Stimulated activated CD4-positive, alpha-beta T cell treated with anti-CD3 and anti-CD28 coated beads, Interleukin-4, amount 100 ng/mL, for 1 hour (primary cell): ENCODE results near the gene GCNT3.

Experiments used
- DNase-seq: peaks from one replicate; pipeline ENCODE4 v3.0.0-alpha.2; 2020

GCNT3 gene, protein sequence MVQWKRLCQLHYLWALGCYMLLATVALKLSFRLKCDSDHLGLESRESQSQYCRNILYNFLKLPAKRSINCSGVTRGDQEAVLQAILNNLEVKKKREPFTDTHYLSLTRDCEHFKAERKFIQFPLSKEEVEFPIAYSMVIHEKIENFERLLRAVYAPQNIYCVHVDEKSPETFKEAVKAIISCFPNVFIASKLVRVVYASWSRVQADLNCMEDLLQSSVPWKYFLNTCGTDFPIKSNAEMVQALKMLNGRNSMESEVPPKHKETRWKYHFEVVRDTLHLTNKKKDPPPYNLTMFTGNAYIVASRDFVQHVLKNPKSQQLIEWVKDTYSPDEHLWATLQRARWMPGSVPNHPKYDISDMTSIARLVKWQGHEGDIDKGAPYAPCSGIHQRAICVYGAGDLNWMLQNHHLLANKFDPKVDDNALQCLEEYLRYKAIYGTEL

GRCh38 chr15:59611276-59612260, at the start of gene GCNT3:
Gene GCNT3, plus strand, starts transcription at chr15:59611783. Its CDS starts 6,456 bp downstream, at chr15:59618239.
- no peak for DNase-seq

DNA sequence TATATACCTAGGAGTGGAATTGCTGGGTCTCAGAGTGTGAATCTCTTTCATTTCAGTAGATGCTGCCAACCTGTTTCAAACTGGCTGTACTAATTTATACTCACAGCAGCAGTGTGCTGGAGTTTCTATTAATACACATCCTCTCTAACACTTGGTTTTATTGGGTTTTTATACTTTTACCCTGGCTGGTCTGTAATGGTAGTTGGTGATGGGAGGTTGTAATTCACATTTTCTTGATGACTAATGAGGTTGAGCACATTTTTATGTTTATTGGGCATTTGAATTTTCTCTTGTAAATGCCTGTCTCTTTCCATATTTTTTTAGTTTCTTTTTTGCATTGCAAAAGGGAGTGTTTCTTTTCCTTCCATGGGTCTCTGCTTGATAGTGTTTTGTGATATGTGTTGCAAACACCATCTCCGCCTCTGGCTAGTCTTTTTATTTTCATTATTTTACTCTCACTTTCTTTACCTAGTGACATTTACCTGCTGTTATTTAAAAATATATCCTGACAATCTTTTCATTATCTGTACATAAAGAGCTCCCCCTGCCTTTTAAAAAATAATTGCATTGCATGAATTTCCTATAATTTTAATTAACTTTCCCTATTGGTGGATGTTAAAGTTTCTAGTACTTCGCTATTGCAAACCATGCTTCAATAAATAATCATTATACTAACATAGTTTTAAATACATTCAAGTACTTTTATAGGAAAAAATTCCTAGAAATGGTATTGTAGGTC, 49.0 kb upstream of the GCNT3 start:
- no peak for DNase-seq

DNA sequence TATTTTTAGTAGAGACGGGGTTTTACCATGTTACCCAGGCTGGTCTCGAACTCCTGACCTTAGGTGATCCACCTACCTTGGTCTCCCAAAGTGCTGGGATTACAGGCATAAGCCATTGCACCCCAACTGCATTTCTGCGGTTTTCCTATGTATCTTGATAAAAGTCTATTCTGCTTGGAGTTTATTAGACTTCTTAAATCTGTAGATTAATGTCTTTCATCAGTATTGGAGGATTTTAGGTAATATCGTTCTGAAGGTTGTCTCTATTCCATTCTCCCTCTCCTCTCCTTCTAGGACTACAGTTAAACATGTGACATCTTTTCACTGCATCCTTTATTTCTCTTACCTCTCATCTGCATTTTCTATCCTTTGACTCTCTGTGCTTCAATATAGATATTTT, 46.3 kb upstream of the GCNT3 start:
- no peak for DNase-seq

GRCh38 chr15:59567324-59567723, 44.3 kb upstream of the GCNT3 start:
- no peak for DNase-seq

GRCh38 chr15:59569477-59569876, 42.1 kb upstream of the GCNT3 start:
- DNase-seq: no peak

DNA sequence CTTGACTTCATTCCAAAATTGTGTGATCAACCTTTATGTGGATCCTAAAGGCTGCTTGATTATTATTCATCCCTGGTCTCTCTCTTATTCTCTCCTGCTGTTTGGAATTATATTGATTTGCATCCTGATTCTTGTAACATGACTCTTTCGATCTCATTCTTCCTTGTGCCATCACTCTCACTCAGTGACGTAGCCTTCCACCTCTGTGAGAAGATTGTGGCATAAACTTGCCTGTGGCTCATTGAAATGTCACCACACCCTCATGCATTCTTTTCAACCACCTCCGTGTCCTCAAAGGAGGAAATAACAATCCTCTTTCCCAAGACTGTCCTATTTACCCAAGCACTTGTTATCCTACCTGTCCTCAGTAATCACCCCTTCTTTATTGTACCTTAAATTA, 41.3 kb upstream of the GCNT3 start:
- DNase-seq: no peak

- no peak for DNase-seq
Observed at GRCh38 chr15:59571606-59572005, 40.0 kb upstream of the GCNT3 start.

DNA sequence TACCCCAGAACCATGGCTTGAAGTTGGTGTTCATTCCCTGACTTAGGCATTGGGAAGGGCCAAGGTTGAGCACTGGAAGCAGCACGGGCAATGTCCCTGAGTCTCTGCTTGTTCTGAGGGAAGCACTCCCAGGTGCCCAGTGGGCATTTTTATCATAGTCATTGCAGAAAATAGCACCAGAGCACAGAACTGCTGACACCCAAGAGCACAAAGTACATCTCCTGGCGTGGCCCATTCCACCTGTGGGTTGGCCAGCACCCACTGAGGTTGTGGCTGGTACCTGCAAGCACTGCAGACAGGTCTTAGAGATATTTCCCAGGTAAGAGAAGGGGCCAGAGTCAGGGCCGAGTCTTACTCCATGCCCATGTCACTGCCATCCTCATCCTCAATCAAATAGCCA, 28.5 kb upstream of the GCNT3 start:
- DNase-seq: no peak

DNA sequence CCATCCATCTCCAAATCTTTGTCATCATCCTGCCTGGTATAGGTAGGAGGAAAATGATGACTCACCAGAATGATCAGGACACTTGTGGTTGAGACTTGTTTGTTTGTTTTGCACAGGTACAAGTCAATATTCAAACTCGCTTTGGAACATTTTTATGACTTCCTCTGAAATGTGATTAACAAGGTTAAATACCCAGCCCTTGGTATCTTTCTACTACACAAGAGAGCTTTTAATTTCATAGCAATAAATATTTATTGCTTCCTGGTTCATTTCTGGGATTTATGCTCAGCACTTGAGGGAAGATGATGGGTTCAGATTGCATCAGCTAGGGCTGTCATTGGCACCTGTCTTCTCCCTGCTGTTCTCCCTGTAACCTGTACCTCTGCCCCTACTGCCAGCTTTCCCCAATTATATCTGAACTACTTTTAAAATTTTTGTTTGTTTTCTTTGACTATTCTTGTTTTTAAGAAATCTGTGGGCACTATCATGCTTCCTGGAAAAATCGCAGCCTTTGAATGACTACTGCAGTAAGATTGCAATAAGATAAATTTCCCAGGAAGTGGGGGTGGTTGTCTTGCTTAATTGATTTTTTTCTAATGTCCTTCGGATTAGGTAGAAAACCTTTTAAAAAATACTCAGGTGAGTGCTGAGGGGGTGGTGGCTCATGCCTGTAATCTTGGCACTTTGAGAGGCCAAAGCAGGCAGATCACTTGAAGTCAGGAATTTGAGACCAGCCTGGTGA, 24.3 kb upstream of the GCNT3 start:
- DNase-seq: no peak

DNA sequence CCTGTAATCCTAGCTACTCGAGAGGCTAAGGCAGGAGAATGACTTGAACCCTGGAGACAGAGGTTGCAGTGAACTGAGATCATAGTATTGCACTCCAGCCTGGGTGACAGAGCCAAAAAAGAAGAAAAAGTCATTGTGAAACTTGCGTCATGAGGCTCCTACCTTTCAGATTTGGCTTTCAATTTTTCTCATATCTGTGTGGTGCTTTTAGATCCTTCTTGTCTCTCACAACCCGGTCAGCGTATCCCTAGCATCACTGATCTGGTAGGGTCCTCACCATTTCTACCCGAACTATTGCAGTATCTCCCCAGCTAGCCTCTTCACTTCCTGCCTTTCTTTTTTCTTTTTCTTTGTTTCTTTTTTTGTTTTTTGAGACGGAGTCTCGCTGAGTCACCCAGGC, 21.6 kb upstream of the GCNT3 start:
- DNase-seq: no peak

- no peak for DNase-seq
Observed at GRCh38 chr15:59591356-59591755, 20.2 kb upstream of the GCNT3 start.

GRCh38 chr15:59594493-59594942, 17.1 kb upstream of the GCNT3 start:
- DNase-seq: no peak

- no peak for DNase-seq
Observed at GRCh38 chr15:59594991-59595390, 16.6 kb upstream of the GCNT3 start.

DNA sequence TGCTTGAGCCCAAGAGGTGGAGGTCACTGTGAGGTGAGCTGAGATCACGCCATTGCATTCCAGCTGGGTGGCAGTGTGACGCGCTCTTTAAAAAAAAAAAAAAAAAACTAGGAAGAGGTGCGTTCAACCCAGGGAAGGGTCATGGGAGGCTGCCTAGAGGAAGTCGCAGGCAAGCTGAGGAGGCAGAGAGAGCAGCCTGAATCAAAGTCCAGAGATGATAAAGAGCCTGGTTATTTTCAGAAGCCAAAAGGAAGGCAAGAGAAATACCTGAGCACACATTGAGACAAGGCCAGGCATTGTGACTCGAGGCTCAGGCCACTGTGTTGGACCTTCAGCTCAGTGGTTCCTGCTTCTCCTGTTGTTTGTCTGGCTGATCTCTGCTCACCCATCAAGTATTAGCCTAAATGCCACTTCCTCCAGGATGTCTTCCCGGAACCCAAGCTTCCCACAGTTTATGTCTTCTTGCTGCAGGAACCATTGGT, 16.1 kb upstream of the GCNT3 start:
- no peak for DNase-seq

- DNase-seq: no peak
Observed at GRCh38 chr15:59596640-59597039, 14.9 kb upstream of the GCNT3 start.

- no peak for DNase-seq
Observed at GRCh38 chr15:59598461-59598860, 13.1 kb upstream of the GCNT3 start.

DNA sequence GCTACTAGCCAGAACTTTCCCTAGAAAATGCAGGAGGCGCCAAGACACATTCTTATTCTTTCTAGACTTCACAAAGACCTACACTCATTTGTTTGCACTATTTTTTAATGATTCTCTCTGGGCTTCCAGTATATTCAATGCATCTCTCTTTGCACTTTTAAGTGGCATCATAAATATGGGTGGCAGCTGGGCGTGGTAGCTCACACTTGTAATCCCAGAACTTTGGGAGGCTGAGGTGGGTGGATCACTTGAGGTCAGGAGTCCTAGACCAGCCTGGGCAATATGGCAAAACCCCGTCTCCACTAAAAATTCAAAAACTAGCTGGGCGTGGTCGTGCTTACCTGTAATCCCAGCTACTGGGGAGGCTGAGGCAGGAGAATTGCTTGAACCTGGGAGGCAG, 5.6 kb upstream of the GCNT3 start:
- no peak for DNase-seq

DNA sequence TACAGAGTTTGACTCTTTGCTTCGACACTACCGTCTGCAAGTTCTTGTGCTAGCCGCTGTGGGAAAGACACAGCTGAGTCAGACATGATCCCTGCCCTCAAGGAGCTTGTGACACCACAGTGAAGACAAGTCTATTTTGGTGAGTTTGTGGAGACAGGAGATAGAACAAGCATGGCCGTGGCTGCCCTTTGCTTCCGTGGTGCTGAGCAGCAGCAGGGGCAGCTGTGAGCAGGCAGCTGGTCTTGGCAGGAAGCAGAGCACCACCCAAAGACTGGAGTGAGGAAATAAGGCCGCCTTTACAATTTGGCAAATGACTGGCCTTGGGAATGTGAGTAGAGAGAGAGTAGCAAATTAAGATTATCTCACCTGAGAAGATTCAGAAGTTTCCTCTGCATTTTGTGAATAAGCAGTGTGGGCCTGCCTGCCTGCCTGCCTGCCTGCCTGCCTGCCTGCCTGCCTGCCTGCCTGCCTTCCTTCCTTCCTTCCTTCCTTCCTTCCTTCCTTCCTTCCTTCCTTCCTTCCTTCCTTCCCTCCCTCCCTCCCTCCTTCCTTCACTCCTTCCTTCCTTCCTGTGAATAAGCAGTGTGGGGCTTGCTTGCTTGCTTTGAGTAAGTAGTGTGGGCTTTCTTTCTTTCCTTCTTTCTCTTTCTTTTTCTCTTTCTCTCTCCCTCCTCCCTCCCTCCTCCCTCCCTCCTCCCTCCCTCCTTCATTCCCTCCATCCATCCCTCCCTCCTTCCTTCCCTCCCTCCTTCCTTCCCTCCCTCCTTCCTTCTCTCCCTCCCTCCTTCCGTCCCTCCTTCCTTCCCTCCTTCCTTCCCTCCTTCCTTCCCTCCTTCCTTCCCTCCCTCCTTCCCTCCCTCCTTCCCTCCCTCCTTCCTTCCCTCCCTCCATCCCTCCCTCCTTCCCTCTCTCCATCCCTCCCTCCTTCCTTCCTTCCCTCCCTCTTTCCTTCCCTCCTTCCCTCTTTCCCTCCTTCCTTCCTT, 1.6 kb upstream of the GCNT3 start:
- no peak for DNase-seq

GRCh38 chr15:59614153-59614552, 2.6 kb downstream of the GCNT3 start:
- no peak for DNase-seq

GRCh38 chr15:59615661-59616060, 4.1 kb downstream of the GCNT3 start:
- no peak for DNase-seq

DNA sequence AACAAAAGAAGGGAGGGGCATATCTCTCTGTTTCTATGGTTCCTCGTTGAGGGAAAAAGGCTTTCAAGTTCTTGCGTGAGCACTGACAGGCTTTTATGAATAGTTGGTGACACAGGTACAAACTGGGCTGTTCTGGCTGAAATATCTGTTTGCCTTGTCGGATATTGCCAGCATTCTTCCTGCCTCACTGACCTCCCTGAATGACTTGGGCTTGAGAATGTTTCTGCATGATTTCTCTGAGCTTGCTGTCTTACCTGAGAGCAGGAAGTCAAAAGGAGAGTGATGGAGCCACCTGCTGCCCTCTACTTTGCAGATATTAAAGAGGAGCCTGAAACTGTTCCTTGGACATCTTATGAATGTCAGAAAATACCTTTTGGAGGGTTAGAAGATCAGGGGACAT, 4.8 kb downstream of the GCNT3 start:
- no peak for DNase-seq
